Body of pancreas (tissue), 4 donors: ENCODE measurements around the gene SCGN.
"Not testable (repeated sequence)": the region's sequence is repeated elsewhere in the genome, so short reads cannot be mapped to it uniquely, and the experiment has no call there.

Experiments
- CTCF ChIP-seq, 7 experiments: fragments of 450-650 bp in 4 of 7; fragments of 200-600 bp in 3 of 7; sonication (generic) in 3 of 7; IDR thresholded peaks; one replicate each; pipeline ENCODE4 v1.5.1; 2016 to 2019; ENCODE audit warnings: antibody characterized with exemption in 7 of 7
- POLR2A ChIP-seq, 3 donors: fragments of 450-650 bp; IDR thresholded peaks; one replicate each; pipeline ENCODE4 v1.6.1; 2016; ENCODE audit warnings: antibody characterized with exemption in 3 of 3, mild to moderate bottlenecking in 2 of 3

- not testable (repeated sequence) for TF ChIP-seq CTCF, POLR2A (IDR thresholded peaks at IDR 0.05)
Measured at GRCh38 chr6:25748601-25749517, 96.8 kb downstream of the SCGN start.
